Right renal pelvis (tissue), 4 donors: Measurements from ENCODE around the gene SPTY2D1. TPM values are rescaled to one million over a fixed set of nuclear protein-coding genes. Genes with fewer than 3 reads are reported as not detected.
"Not testable (repeated sequence)": the region's sequence is repeated elsewhere in the genome, so short reads cannot be mapped to it uniquely, and the experiment has no call there.

Experiments used
- DNase-seq, 4 donors: peaks; one replicate each; pipeline ENCODE4 v3.0.0-alpha.2; 2013; ENCODE audit warnings: low read depth in 4 of 4, low spot score in 3 of 4, missing footprints in 1 of 4
- polyA plus RNA-seq, 4 donors: library from polyadenylated mRNA; unstranded; fragments of 120-200 nt; gene quantifications; one replicate each; pipeline ENCODE4 v1.2.1, GENCODE V29; 2013; ENCODE audit not compliant: insufficient read length in 4 of 4

SPTY2D1 gene, protein sequence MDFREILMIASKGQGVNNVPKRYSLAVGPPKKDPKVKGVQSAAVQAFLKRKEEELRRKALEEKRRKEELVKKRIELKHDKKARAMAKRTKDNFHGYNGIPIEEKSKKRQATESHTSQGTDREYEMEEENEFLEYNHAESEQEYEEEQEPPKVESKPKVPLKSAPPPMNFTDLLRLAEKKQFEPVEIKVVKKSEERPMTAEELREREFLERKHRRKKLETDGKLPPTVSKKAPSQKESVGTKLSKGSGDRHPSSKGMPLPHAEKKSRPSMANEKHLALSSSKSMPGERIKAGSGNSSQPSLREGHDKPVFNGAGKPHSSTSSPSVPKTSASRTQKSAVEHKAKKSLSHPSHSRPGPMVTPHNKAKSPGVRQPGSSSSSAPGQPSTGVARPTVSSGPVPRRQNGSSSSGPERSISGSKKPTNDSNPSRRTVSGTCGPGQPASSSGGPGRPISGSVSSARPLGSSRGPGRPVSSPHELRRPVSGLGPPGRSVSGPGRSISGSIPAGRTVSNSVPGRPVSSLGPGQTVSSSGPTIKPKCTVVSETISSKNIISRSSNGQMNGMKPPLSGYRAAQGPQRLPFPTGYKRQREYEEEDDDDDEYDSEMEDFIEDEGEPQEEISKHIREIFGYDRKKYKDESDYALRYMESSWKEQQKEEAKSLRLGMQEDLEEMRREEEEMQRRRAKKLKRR
- polyA plus RNA-seq, result 10 to 100 TPM; 23.2 to 32.4 (median 30.8) TPM

DNA sequence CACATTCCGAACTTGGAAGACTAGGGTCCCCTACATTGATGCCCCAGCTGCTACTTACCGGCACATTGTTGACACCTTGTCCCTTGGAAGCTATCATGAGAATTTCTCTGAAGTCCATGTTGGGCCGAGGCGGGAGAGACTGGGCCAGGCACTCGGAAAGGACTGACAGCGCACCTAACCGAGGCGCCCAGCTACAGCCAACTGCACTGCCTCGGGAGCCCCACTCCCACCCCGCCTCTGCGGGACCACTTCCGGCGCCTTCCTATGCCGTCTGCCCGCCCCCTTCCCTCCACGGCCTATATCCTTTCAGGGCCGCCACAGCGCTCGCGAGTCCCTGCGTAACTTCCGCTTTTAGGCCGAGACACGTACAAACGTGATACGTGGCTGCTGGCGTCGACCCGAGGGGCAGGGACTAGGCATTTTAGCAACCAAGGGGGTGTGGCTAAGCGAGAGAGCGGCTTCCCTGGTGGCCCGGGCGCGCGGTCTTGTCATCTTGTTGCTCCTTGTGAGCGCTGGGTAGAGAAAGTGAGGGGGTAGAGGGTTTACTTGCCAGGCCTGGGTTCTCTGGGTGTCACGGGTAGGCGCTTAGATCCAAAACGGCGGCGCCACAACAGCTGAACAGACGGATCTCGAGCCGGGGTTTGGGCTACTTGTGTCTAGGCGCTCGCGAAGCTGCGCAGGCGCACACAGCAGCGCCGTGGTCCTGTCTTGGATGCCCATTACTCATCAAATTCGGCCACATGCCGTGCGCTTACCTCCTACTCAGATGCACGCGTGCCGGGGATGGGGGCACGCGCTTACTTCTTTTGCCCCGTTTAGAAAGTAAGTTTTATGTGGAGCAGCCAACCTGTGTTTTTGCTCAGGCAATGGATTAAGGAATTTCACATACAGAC, at the start of gene SPTY2D1:
Gene SPTY2D1, minus strand, starts transcription at position 203 of the 893 bp plus-strand sequence. Its CDS starts 85 bp downstream, at position 118.
- DNase-seq, result peak; percentile 97 to 98 (median 98)

DNA sequence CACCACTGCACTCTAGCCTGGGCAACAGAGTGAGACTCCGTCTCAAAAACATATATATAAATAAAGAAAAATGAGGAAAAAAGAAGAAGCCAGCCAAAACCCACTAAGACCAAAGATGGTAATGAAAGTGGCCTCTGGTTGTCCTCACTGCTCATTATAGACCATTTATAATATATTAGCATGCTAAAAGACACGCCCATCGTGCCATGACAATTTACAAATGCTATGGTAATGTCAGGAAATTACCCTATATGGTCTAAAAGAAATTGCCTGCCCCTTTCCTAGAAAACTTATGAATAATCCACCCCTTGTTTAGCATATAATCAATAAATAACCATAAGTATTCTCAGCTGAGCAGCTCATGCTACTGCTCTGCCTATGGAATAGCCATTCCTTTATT, 48.3 kb upstream of the SPTY2D1 start:
- DNase-seq, result no peak

DNA sequence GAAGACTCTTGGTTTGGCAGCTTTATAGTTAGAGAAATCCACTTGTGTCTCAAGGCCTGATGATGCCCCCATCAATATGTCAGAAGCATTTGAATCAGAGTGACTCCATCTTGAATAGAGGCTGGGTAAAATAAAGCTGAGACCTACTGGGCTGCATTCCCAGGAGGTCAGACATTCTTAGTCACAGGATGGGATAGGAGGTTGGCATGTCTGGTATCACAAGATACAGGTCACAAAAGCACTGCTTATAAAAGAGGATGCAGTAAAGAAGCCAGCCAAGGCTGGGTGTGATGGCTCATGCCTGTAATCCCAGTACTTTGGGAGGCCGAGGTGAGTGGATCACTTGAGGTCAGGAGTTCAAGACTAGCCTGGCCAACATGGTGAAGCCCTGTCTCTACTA, 47.8 kb upstream of the SPTY2D1 start:
- not testable (repeated sequence) for DNase-seq

DNA sequence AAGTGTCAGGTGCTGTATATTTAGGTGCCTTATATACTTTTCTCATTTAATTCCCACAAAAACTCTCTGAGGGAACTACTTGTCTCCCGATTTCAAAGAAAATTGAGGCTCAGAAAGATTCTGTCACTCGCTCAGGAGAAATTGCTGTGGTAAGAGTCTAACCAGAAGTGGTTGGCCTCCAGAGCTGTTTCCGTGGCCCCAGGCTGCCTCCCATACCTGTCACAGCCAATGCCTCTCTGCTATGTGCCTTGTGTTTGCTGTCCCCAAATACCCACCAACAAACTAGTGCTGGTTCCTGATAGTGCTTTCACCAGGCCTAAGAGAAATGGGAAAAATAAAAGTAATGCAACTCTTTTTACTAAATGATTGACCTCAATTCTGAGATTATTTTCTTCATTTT, 43.4 kb upstream of the SPTY2D1 start:
- DNase-seq, result no peak

DNA sequence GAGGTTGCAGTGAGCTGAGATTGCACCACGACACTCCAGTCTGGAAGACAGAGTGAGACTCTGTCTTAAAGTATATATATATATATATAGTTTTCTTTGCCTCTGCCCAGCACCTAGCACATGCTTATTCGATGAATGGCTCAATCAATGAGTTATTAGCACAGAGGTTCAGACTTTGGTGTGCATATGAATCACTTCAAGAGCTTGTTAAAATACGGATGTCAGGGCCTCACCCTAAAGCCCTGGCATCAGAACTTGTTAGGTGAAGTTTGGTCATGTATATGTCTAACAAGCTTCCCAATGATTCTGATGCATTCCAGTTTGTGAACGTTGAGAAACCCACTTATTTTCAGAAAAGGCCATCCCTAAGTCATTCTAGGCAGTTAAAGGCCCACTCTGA, 42.7 kb upstream of the SPTY2D1 start:
- no peak for DNase-seq

DNA sequence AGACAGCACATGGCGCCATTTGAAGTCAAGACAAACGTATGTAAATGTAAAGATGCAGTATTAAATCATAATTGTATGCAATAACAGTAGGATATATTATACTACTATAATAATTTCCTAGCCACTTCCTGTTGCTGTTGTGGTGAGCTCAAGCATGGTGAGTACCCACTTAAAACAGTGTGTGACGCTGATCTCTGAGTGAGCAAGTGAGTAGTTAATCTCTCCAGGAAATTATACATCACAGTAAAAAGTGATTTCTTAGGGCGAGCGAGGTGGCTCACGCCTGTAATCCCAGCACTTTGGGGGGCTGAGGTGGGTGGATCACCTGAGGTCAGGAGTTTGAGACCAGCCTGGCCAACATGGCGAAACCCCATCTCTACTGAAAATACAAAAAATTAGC, 38.1 kb upstream of the SPTY2D1 start:
- not testable (repeated sequence) for DNase-seq

DNA sequence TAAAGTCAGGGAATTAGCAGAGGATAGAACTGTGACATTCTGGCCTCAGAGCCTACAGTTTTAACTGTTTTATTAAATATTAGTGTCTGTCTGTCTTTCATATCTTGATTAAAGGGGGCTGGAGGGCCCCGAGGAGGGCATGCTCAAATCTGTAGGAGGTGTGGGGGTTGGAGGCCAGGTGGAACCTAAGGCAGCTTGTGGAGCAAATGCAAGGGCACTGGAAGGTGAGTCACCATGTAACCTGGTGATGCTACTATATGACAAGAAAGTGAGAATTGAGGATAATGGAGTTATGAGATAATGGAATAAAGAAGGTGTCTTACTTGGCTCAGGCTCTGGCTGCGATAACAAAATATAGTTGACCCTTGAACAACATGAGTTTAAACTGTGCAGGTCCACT, 37.1 kb upstream of the SPTY2D1 start:
- DNase-seq, result no peak

DNA sequence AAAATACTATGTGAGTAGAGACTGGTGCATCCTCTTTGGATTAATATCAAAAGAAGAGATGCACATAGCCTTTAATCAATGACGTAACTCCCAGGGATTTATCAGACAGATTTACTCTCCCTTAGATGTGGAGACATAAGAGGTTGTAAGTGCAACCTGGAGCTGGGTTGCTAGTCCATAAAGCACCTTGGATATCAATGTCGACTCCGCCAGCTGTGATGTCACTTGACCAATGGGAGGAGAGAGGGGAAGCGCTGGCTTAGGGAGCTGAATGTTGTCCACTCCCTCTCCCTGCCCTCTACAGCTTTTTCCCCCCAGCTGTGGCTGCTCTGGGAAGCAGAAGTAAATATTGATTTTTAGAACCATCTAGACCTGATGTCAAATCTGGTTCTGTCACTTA, 35.6 kb upstream of the SPTY2D1 start:
- DNase-seq, result no peak

DNA sequence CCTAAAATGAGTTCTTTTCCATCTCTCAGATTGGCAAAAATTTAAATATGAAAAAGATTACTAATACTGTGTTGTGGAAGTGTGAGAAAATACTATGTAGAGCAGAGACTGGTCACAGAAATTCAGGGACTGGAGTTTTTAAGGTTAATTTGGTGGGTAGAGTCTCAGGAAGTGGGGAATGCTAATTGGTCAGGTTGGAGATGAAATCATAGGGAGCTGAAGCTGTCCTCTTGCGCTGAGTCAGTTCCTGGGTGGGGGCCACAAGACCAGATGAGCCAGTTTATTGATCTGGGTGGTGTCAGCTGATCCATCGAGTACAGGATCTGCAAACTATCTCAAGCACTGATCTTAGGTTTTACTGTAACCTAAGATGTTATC, 35.1 kb upstream of the SPTY2D1 start:
- DNase-seq, result no peak

DNA sequence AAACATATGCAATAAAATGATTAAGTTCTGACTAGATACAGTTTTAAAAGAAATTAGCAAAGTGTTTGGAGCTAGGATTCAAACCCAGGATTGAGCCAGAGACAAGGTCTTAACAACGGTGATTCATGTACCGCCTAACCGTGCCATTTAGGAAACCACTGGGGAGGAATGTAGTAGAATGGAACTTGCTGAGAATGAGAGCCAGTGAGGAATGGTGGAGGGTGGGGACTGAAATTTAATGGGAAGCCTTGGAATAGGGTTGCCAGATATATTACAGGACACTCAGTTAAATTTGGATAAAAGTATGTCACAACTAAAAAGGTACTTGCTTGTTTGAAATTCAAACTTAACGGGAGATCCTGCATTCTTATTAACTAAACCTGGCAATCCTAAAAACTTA, 34.0 kb upstream of the SPTY2D1 start:
- DNase-seq, result no peak

DNA sequence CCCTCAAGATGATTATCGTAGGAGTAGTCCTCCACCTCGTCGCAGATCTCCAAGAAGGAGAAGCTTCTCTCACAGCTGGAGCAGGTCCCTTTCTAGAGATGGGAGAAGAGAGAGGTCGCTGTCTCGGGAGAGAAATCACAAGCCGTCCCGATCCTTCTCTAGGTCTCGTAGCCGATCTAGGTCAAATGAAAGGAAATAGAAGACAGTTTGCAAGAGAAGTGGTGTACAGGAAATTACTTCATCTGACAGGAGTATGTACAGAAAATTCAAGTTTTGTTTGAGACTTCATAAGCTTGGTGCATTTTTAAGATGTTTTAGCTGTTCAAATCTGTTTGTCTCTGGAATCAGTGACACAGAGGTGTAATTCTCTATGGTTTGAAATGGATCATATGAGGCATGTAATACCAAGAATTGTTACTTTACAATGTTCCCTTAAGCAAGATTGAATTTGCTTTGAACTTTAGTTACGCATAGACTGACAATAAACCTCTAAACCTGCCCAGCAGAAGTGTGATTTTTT, 31.3 kb upstream of the SPTY2D1 start:
- not testable (repeated sequence) for DNase-seq

DNA sequence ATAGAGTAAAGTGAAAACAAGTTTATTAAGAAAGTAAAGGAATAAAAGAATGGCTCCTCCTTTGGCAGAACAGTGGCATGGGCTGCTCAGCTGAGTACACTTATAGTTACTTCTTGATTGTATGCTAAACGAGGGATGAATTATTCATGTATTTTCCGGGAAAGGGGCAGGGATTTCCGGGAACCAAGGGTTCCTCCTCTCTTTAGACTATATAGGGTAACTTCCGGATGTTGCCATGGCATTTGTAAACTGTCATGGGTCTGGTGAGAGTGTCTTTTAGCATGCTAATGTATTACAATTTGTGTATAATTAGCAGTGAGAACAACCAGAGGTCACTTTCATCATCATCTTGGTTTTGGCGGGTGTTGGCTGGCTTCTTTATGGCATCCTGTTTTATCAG, 23.5 kb upstream of the SPTY2D1 start:
- DNase-seq, result no peak

DNA sequence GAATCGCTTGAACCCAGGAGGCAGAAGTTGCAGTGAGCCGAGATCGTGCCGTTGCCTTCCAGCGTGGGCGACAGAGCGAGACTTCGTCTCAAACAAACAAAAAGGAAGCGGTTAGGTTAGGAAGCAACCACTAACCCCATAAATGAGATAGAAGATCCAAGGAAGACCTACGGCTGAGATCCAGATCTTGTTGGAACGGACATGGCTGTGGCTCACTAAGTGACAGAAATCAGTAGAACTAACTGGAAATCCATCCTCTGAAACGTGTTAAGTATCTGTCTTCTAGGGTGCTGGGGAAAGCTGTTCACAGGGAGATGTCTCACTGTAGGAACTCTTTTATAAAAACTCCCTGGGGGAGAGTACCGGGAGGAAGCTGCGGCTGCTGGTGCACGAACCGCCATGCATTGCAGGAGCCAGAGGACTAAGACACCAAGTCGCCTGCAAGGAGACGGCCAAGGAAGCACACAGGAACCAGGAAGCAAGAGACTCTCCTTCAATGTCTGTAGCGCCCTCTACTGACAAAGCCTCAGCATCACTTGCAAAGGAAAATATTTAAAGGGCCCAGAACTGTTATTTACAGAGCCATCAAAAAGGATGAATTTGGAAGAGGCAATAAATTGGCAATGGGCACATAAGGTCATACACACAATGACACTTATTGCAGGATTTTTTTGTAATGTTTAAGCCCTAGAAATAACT, 16.9 kb upstream of the SPTY2D1 start:
- DNase-seq, result no peak

DNA sequence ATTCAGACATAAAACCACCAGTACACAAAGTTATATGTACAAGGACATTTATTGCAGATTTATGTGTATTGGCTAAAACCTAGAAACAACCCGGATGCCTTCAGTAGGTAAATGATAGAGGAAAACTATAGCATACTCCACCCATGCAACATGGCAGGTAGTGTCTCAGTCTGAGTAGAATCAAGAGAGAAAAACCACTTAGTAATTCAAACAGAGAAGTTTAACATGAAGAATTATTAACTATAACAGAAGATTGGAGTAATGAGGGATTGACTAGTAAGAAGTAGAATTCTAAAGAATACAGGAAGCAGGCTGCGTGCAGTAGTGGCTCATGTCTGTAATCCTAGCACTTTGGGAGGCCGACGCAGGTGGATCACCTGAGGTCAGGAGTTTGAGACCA, 16.2 kb upstream of the SPTY2D1 start:
- no peak for DNase-seq

DNA sequence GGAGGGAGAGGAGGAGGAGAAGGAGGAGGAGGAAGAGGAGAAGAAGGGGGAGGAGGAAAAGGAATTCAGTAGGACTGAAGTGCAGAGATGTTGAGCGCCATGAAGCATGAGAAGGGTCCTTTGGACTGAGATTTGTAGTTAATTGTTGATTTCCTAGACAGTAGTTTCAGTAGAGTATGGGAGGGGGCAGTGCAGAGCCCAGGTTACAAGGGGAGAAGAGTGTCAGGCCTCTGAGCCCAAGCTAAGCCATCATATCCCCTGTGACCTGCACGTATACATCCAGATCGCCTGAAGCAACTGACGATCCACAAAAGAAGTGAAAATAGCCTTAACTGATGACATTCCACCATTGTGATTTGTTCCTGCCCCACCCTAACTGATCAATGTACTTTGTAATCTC, 8.9 kb upstream of the SPTY2D1 start:
- not testable (repeated sequence) for DNase-seq

DNA sequence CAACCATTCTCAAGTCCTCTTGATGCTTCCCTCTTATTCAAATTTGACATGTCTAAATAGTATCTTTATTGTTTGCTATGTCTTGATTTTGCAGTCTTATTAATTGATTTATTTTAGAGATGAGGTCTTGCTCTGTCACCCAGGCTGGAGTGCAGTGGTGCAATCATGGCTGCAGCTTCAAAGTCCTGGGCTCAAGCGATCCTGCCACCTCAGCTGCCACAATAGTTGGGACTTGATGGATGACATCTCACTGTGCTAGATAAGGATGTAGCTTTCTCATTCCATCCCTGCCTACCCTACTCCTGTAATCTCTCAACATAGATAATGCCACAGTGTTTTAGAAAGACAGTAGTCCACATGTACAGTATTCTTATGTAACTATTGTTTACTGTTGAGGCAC, 7.5 kb upstream of the SPTY2D1 start:
- no peak for DNase-seq

DNA sequence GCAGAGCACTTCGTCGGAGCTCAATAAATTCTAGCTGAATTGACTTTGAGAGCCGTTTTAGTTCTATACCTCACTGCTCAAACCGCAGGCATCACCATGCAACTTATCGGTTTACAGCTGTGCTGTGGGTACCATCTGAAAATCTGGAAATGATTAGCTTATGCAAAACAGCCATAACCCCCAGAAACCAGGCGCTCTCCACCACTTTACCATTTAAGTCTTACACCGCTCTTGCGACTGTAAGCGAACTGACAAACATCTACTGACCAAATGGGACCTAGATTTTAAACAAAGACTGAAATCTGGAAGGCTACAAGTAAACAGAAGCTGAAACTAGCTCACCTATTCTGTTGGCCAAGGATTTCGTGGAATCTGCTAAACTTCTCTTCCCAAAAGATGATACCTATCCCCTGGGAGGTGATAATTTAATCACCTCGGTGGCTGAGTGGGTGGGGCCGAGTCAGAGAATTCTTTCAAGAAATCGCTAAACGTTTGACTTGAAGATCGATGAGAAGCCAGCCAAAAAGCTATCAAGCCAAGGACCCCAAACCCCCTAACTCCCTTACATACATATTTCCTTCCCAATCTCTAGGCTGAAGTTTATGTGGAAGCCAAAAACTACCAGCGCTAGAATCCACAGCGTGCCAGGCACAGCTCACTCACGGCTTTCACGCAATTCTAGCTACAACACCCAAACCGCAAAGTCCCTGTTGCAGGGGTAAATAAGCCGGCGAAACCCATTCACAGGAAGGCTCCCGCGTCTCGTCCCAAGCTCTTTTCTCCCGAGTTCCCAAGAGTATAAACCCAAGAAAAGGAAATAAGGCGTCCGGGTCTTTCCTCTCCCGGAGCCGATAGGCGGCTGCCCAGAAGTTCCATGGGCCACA, 644 bp downstream of the SPTY2D1 start:
- no peak for DNase-seq

DNA sequence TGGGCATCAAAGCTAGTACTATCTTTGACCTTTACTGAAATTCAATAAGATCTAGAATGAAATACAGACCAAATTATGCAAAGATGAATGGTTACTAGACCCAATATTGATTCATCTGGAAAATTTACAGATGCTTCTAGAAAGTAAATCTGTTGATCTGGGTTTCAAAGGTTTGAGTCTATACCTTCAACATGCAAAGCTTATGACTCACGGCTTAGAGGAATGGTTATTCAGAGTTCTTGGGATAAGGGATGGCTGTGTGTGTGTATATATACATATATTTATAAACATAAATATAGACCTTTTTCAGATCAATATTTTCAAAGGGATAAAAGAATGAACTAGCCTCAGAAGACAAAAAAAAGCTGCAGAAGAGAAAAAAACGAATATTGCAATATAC, 1.3 kb downstream of the SPTY2D1 start:
- DNase-seq, result no peak

DNA sequence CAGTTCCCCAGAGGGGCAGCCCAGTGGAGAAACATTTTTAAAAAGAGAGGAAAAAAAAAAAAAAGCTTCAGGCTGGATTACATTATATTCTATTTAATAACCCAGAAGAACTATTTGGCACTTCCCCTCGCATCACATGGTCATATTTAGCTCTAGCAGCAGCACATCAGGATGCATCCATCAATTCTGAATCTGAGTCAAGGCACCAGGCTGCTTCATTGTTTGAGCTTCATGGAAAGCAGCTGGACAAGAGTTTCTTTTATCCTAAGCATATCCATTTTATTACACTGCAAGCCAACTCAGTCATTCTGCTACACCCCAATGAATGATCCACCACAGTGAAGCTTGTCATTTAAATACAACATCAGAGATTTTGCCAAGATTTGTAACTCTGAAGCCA, 10.0 kb downstream of the SPTY2D1 start:
- DNase-seq, result no peak
